Pons (tissue), 1 donor: ENCODE data around the gene STX18.
"Not testable (repeated sequence)": the region's sequence is repeated elsewhere in the genome, so short reads cannot be mapped to it uniquely, and the experiment has no call there.

Source experiments
- DNase-seq: peaks from one replicate; pipeline ENCODE4 v3.0.0-alpha.2; 2016; ENCODE audit warnings: low spot score

Gene STX18

DNA sequence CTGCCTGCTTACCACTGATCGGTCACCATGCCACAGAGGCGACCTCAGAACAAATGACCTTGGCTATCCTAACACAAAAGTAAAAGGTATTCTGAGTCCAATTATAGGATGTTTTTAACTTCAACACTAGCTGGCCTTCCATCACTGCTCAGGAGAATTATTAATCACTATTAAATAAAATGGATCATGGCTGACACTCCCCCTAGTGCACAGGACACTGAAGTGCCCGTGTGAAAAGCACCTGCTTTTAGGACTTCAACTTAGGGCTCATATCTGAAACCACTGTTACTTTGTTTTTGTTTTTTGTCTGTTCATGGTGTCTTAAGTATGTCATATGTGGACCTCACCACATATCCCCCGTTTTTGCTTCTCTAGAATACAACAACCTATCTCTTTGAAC is 33.9 kb downstream of the STX18 start:
- DNase-seq, result no peak

DNA sequence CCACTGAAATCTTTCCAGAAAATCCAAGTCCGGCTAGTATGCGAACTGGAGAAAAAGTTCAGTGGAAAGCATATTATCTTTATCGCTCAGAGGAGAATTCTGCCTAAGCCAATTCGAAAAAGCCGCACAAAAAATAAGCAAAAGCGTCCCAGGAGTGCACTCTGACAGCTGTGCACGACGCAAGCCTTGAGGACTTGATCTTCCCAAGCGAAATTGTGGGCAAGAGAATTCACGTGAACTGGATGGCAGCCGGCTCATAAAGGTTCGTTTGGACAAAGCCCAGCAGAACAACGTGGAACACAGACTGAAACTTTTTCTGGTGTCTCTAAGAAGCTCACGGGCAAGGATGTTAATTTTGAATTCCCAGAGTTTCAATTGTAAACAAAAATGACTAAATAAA is 34.4 kb downstream of the STX18 start:
- no peak for DNase-seq

DNA sequence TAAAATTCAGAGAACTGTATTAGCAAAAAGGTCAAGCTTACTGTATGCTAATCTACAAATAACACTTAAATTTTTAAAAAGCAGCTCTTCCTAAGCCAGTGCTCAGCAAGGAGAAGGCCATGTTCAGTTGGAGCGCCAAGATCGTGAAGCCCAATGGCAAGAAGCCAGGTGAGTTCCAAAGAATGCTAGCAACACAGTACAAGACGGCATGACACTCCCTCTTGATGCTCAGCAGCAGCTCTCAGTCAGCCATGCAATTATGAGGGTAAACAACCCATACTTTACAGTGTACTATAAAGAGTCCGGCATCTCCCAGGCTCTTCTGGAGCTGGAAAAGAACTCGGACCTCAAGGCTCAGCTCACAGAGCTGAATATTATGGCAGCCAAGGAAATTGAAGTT is 34.9 kb downstream of the STX18 start:
- DNase-seq, result no peak

DNA sequence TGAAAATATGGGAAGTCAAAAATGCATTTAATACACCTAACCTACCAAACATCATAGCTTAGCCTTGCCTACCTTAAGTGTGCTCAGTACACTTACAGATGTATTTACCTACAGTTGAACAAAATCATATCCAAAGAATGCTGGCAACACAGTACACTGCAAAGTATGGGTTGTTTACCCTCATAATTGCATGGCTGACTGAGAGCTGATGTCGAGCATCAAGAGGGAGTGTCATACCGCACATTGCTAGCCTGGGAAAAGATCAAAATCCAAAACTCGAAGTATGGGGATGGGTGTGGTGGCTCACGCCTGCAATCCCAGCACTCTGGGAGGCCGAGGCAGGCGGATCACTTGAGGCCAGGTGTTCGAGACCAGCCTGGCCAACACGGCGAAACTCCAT is 36.6 kb downstream of the STX18 start:
- DNase-seq, result not testable (repeated sequence)

DNA sequence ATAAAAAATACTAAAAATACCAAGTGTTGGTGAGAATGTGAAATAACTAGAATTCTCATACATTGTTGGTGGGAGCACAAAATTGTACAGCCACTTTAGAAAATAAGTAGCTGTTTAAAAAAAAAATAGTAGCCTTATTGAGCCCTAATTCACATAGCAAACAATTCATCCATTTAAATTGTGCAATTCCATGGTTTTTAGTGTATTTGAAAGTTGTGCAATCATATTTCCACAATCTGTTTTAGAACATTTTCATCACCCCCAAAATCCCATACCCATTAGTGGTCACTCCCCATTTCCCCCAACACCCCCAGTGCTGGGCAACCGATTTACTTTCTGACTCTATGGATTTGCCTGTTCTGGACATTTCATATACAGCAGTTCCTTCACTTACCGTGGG is 37.1 kb downstream of the STX18 start:
- DNase-seq, result no peak

DNA sequence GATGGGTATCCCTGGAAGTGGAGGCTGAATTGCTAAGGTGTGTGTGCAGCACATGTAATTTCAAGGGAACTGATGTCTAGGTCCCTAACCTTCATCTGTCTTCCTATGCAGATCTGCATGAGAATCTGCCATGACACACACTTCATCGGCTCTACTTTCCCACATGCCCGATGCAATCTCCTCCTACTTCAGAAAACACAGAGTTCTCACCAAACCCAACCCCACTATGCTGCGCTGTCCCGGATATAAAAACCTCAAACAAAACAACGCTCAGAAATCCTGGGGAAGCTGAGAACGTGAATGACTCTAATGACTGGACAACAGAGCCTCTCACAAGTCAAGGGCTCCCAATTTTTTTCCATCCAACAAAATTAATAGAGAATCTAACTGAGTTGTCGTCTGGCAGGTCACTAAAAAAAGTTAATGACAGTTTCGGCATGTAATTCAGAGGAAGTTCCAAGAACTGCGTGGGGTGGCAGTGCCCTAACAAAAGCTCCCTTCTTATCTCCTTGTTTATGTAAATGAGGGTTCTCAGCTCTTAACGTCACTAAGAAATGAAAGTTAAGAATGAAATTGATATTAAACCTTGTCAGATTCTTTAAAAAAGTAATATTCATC is 39.0 kb downstream of the STX18 start:
- peak; percentile 44 for DNase-seq

DNA sequence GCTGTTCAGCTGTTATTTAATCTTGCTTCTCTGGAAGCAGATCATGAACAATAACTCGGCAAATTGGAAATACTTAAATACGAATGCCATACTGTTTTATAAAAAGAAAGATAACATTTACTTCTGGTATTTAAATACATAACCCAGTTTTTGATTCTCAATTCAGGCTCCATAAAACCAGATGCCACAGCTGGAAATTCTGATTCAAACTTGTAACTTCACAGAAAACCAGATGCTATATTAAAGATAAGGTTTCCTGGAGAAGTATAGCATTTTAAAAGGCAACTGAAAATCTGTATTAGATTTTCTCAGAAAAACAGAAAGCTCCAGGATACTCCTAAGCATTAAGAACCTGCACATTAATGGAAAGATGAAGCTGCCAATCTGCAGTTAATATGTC is 40.2 kb downstream of the STX18 start:
- DNase-seq, result no peak

DNA sequence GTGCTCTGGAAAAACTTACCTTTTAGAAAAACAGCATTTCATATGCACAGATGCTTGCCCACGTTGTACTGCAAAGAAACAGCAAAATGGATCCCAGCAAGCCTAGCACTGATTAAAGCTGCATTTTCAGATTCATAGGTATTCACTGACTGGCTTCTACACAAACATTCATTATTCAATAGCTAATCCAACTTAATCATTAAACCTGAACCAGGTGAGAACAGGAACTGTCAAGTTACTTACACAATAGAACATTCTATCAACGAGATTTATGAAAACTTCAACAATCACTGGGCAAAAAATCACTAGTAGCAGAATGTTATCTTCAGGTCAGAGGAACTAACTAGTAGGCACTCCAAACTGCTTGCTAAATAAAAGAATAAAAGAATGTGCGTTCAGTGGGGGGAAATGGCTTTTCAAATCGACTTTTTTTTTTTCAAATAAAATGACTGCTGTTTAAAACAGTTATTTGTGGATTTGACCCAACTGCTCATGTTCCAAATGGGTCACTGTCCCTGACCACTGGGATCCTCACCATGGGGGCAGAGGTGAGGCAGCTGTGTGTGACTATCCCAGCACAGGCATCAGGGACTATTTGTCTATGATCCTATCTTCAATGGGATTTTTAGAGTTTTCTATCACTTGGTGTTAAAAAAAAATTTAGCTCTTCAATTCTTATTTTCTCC is 42.3 kb downstream of the STX18 start:
- DNase-seq, result no peak

DNA sequence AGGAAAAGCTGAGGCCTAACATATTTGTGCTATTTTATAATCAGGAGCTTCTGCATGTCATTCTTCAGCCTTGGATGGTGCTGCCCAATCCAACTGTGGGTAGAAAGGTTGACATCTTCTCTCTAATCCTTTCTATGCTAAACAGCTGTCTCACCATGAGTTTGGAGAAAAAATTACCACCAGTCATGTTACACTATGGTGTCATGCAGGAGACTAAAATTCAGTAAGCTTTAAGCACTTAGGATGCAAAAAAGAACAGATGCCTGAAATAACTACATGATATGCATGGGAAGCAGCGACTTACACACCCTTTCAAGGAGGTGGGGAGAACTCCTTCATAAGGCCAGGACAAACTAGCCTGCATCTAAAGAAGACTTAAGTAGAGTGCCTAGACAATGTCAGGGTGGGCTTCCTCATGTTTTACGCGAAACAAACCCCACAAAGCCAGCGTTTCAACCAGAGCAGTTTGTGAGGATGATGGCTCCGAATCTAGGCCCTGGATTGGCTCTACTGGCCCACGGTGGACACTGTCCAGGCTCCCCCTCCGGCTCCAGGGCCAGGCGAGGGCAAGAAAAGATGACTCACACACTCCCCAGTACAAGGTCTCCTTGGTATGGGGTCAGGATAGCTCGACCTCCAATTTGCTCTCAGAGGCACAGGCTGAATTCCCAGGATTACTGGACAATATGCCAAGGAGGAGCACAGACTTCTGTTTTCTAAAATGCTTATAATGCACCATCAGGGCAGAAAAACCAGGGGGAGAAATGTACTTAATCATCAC is 45.1 kb downstream of the STX18 start:
- DNase-seq, result no peak

DNA sequence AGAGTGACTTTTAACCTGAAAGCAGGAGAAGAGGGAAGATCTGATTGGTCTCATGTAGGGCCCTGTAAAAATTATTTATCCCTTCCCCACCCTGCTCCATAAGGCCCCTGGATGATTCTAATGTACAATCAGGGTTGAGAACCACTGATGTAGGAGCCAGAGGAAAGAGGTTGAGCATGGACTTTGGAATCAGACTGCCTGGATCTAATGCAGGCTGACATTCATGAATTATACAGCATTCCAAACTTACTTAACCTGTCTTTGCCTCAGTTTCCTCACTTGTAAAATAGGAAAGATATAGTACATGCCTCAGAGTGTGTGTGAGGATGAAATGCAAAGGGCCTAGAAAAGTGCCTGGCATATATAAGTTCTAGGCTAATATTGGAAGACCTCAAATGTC is 47.0 kb downstream of the STX18 start:
- no peak for DNase-seq

DNA sequence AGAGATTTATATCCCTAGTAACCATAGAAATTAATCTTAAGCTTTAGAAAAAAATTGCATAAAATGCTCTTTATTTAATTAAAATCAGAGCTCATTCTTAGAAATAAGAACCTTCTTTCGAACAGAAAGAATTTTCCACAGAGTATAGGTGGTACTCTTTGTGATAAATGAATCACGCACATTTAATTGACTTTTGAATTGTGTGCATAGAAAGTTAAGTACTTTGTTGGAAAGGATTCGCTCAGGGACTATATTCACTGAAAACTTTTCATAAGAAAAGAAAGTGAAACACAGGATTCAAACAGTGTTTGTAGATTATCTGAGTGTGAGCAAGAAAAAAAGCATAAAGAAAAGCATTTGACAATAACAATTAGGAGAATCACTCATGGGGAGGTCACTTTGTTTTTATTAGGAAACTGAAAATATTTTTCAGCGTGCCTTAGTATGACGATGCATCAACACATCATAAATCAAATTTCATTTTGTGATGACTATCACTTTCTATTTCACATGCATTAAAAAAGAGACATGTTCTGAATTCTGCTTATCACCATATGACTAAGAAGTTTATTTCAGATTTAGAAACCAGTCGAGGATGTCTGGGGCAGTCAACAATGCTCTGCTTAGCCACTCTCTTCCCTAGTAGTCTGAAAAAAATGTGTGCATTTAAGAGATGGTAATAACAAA is 49.5 kb downstream of the STX18 start:
- DNase-seq, result no peak

DNA sequence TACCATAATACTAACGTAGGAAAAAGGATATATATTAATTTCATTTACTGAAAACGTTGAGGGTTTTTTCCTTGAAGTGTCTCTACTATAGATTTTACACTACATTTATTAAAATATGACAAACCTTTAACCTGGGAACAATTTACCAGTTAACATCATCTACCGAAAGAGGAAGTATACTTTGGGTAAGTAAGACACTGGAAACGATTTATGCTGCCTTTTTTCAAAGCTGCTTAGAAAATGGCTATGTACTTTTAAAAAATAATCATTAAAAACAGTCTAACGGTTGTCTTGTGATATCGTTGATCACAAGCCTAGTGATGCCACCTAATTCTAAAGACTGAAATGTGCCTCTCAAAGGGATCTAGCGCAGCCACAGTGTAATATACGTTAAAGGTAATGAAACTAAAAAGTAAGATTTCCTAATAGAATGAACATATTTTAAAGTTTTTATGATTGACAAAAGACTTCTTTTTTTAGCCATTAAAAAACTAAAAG is 50.4 kb downstream of the STX18 start:
- DNase-seq, result no peak

DNA sequence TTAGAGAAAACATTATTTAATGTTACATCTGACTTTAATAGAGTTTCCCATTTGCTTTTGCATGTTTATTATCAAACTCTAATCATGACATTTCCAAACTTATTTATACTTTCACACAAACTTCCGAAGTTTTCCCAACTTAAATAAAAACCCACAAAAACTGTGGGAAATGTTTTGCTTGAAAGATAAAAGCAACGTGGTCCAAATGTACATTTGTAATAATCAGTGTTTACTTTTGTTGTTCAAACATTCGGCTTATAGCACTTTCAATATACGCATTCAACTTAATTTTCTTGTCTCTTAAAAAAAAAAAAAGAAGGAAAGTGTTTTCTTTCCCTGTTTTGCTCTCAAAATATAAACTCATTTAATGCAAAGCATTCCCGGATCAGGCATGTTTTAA is 51.0 kb downstream of the STX18 start:
- DNase-seq, result no peak

DNA sequence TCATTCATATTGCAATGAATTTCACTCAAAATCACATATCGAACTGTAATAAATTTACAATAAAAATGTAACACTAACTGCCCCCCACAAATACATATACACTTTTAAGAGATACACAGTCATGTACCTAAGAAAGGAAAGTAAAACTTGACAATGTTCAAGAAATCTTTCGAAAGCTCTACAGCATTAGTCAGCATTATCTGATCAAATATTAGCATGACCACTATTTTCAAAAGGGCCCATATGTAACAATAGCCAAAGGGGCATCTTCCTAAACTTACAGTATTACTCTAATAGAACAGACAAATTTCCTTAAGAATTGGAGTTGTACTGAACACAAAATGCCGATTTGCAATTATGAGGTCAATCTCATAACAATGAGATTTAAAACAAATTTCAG is 51.8 kb downstream of the STX18 start:
- DNase-seq, result no peak

DNA sequence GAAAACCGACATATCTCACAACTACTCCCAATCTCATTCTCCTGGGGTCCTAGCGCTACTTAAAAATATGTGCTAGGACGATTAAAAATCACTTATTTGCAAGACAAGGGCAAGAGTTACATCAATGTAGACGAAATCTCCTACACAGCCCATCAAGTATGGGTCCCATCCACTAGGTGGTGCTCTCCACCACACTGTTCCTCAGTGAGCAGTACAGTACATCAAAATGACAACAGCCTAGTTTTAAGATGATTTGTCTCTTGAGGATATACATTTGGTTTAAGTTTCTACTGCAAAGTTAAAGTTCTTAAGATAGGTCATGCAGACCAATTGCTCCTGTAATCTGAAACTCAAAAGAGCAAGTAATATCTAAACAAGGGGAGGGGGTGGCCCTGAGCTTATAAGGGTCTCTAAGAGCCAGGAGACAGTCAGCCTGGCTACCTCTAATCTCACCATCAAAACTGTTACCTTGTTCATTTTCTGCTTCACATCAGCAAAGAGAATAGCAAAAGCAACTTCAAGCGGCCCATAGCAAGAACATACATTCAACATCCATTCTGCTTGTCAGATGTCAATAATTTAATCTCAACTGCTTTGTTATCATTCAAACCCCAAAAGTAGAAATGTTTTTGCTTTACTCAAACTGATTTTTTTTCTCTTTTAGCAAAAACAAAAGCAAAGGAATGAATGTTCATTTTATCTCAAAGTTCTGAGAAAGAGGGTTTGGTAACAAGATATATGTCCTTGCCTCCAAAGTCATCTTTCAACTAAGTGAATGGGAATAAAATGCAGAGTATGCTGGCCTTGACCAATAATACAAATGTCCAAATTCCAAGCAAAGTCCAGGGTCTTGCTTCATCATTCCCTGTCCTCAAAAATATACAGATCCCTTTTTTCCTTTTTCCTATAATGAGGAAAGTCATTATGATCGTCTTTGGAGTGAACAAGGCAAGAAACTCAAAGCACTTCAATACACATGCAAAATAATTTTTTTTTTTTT is 53.1 kb downstream of the STX18 start:
- peak; percentile 87 for DNase-seq

DNA sequence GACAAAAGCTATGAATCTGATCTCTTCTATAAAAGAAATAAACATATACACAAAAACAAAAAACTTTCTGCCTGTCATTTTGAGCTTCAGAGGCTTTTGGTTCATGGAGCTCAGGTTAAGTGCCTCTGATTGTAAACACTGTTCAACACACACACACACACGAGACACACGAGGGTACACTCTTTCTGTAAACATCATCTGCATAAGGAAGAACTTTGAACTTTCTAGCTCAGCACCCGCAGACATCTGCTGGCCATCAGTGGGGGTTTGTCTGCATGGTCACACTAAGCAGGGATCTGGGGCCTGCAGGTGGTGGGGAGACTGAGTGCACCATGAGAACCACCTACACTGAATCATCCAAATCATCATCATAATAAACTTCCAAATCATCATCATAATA is 54.9 kb downstream of the STX18 start:
- no peak for DNase-seq

DNA sequence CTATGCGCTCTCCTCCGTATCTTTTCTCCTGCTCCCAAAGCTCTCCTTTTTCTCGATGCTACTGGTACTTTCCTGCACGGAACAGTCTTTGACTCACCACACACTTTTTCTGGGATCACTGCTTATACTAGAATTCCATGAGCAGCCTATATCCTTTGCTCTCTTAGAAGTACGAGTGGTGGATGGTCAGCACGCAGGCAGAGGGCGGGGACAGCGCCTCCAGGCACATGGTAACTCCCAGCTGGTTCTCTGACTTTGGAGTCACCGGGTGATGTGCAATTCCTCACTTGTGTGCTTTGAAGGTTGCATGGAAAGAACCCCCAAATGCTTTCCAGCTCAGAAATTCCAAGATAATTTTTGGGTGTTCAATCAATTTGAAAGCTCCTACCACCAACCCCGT is 56.0 kb downstream of the STX18 start:
- no peak for DNase-seq

DNA sequence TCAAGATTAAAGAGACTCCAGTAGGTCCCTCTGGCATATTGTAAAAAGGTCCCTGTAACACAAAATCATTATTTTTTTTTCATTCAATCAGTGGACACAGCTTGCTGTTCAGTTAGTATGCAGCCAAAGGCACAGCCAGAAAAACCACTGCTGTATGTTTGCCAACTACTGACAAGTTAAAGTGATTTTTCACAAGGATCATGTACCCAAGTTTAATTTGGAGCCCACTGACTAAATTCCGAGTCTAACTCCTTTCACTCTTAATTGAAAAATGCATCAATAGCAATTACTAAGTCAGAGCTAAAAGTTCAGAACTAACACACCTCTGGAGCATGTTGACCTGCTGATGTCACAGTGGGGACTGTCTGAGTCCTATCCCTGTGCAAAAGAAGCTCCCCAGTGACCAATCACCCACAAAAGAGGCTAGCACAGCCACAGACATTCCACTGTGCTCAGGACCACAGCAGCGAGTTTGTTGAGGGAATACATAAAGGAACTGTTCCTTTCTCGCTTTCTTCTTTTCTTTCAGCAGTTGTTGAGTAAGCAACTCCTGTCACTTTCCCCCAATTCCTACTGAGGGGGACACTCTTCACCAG is 60.4 kb downstream of the STX18 start:
- no peak for DNase-seq

DNA sequence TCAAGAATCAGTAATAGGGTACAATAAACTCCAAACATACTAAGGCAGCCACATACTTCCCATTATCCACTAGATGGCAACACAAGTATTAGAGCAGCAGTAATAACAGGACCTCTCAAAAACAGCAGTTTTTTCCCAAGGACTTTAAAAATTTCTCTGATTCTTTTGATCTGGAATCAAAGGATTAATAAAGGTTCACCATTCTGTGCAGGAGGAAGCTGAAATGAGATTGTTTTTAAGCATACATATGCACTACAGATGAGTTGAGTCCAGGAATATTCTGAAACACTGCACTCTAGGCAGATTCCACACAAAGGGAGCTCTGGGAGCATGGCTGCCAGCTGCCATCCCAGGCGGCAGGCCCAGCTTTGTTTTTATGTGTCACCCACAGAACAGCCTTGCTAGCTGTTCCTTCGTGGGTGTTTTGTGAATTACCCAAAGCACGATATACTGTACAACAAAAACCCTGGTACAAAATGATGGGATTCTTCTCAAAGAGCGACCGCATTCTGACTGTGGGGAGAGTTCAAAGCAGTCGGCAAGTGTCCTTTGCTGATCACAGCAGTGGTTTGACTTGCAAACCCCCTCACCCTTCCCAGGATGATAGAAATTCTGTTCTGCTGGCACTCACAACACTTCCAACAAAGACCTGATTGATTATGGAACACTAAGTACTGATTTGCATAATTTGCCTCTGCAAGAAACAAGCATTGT is 61.0 kb downstream of the STX18 start:
- peak; percentile 97 for DNase-seq

DNA sequence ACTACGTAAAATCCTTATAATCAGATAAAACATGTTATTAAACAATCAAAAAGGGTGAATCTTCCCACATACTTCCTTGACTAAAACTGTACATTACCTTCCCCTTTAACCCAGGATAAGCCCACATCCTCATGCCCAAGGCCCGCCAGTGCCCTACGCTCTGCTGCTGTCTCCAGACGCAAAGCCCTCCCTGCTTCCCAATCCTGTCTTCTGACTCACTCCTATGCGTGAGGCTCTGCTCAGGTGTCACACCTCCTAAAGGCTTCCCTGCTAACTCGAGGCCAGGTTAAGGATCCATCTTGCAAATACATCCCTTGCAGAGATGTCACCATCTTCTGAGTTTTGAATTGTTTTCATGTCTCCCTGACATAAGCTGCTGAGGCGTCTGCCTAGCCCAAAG is 61.6 kb downstream of the STX18 start:
- DNase-seq, result no peak
